Activated CD4-positive, alpha-beta T cell treated with anti-CD3 and anti-CD28 coated beads for 36 hours (primary cell): Measurements from ENCODE around the gene MINDY4. TPM values are rescaled to one million over a fixed set of nuclear protein-coding genes. Genes with fewer than 3 reads are reported as not detected.

Source experiments
- ATAC-seq: fragments of 200-7000 bp; cut with Tn5 transposase; one replicate; pipeline ENCODE4 v1.10.0; 2021; ENCODE audit warnings: mild to moderate bottlenecking, moderate library complexity
- CTCF ChIA-PET: fragments of 350-600 bp; sonication (Branson Sonifier 250); formaldehyde crosslinking; loops from one replicate; lab custom pipeline; 2021; ENCODE audit warnings: antibody characterized with exemption; lab: Charles Lee
- POLR2A ChIA-PET: fragments of 350-600 bp; sonication (Branson Sonifier 250); formaldehyde crosslinking; loops from one replicate; lab custom pipeline; 2021; ENCODE audit warnings: antibody characterized with exemption, inconsistent platforms; lab: Charles Lee
- DNase-seq: peaks from one replicate; pipeline ENCODE4 v3.0.0-alpha.2; 2020
- H3K27ac Mint-ChIP-seq: one replicate; pipeline ENCODE4 v1.8.0; 2021; ENCODE audit warnings: mixed read lengths
- H3K27me3 Mint-ChIP-seq: one replicate; pipeline ENCODE4 v1.8.0; 2021; ENCODE audit warnings: mixed read lengths
- H3K36me3 Mint-ChIP-seq: one replicate; pipeline ENCODE4 v1.8.0; 2021; ENCODE audit warnings: low read depth, mixed read lengths
- H3K4me1 Mint-ChIP-seq: one replicate; pipeline ENCODE4 v1.8.0; 2021; ENCODE audit warnings: mixed read lengths
- H3K4me3 Mint-ChIP-seq: one replicate; pipeline ENCODE4 v1.8.0; 2021; ENCODE audit warnings: mild to moderate bottlenecking, moderate library complexity, mixed read lengths
- H3K9me3 Mint-ChIP-seq: one replicate; pipeline ENCODE4 v1.8.0; 2021; ENCODE audit warnings: low read depth, mixed read lengths
- intact Hi-C, 2 experiments: fragments of 100-400 bp; cut with DNase I in 1 of 2; cut with micrococcal nuclease in 1 of 2; formaldehyde crosslinking; loops; one replicate each; pipeline versions ENCODE4 v1.14.2 to v1.15.1; 2022 to 2024; cut with DNase I, micrococcal nuclease
- total RNA-seq, 2 experiments: library from RNA; stranded (reverse); gene quantifications; one replicate each; pipeline ENCODE4 v1.2.3, GENCODE V29; 2021

The MINDY4 gene
- total RNA-seq, 2 experiments from 2014 or later = 1.4 to 1.7 TPM

DNA sequence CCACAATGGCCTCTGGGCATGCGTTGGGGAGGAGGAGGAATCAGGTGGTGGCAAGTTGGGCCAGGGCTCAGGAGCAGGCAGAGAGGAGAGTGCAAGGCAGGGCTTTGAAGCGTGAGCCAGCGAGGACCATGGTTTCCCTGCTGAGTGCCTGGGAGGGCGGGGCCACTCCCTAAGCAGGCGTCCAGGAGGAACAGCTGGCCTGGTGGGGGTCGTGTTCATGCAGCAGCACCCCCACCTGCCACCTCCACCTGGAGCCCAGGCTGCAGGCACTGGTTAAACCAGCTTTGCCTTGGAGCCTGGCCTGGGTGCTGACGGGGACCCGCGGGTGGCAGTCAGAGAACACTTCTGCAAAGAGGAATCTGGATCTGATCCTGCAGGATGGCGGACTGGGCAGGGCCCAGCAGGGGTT lies 116.3 kb downstream of the MINDY4 start:
- Mint-ChIP-seq H3K9me3 (peaks cover 9% of the 10 kb centered on the region), H3K27ac (no peak overlapping the region), H3K27me3 (no peaks in the 10 kb centered on the region), H3K4me1 (no peaks in the 10 kb centered on the region), H3K4me3 (no peak overlapping the region), H3K36me3 (no peaks in the 10 kb centered on the region)
- CTCF ChIA-PET = no interaction called here
- DNase-seq (no peak), ATAC-seq (no peak)
- intact Hi-C loops = no loop called here
- POLR2A ChIA-PET = no interaction called here

DNA sequence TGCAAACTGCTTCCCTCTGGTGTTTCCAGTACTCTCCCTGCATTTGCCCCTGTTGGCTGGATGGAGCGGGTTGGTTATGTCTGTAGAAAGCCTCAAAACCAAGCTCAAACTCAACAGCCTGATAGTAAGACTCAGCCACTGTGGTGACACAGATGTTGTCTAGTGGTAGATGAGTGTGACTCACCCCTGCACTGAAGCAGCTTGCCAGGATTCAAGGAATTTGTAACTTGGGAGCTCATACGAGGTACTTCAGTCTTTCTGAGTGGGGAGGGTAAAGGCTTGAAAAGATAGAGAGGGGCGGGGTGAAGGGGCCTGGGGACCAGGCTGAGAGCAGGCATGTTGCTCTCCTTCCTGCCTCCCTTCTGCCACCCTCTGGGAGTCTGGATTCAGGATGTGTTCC lies 117.5 kb downstream of the MINDY4 start:
- no peak overlapping the region for H3K27ac Mint-ChIP-seq
- intact Hi-C loops = no loop called here
- ChIA-PET POLR2A (no interaction called here), CTCF (no interaction called here)
- no peaks in the 10 kb centered on the region for H3K27me3 Mint-ChIP-seq
- peaks cover 9% of the 10 kb centered on the region for H3K9me3 Mint-ChIP-seq
- no peak overlapping the region for H3K4me3 Mint-ChIP-seq
- H3K36me3 Mint-ChIP-seq = no peaks in the 10 kb centered on the region
- ATAC-seq = no peak
- no peak for DNase-seq
- H3K4me1 Mint-ChIP-seq = no peaks in the 10 kb centered on the region

GRCh38 chr7:30890226-30890625 lies 119.0 kb downstream of the MINDY4 start:
- H3K27me3 Mint-ChIP-seq = no peaks in the 10 kb centered on the region
- no peak for ATAC-seq
- H3K4me3 Mint-ChIP-seq = no peak overlapping the region
- intact Hi-C loops = no loop called here
- H3K36me3 Mint-ChIP-seq = no peaks in the 10 kb centered on the region
- peaks cover 9% of the 10 kb centered on the region for H3K9me3 Mint-ChIP-seq
- POLR2A ChIA-PET = no interaction called here
- H3K27ac Mint-ChIP-seq = no peak overlapping the region
- CTCF ChIA-PET = no interaction called here
- no peaks in the 10 kb centered on the region for H3K4me1 Mint-ChIP-seq
- DNase-seq = no peak

DNA sequence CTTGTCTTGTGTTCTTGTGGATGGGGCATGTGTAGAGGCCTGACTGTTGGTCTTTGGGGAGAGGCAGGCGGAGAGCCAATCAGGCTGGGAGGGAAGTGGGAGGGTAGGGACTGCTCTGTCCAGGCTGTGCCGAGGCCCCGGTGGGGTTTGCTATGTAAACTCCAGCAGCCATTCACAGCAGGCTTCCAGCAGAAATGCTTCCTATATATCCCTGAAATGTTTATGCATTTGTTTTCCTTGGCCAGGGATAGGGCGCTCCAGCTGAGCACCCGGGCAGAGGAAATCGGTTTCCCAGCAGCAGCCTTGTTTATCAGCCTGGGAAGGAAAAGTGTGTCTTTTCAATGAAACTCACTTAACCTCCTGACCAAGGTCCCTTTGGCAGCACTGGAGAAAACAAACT lies 122.1 kb downstream of the MINDY4 start:
- no peaks in the 10 kb centered on the region for H3K27me3 Mint-ChIP-seq
- ChIA-PET POLR2A (interaction anchor here (0.6 kb wide), 1 partner anchor 1540 kb away, joined by 4 read pairs; no protein-coding TSS in a partner anchor), CTCF (no interaction called here)
- no peaks in the 10 kb centered on the region for H3K4me1 Mint-ChIP-seq
- H3K27ac Mint-ChIP-seq = no peak overlapping the region
- no peaks in the 10 kb centered on the region for H3K36me3 Mint-ChIP-seq
- no peak for DNase-seq
- no peak overlapping the region for H3K4me3 Mint-ChIP-seq
- no peak for ATAC-seq
- intact Hi-C loops = no loop called here
- peaks cover 9% of the 10 kb centered on the region for H3K9me3 Mint-ChIP-seq

GRCh38 chr7:30894009-30894408 lies 122.8 kb downstream of the MINDY4 start:
- no peaks in the 10 kb centered on the region for H3K27me3 Mint-ChIP-seq
- H3K4me3 Mint-ChIP-seq = no peak overlapping the region
- ChIA-PET CTCF (interaction anchor here (0.5 kb wide), 1 partner anchor 82 kb away, joined by 3 read pairs; no protein-coding TSS in a partner anchor), POLR2A (no interaction called here)
- no peaks in the 10 kb centered on the region for H3K4me1 Mint-ChIP-seq
- H3K36me3 Mint-ChIP-seq = no peaks in the 10 kb centered on the region
- intact Hi-C loops = no loop called here
- H3K9me3 Mint-ChIP-seq = peaks cover 9% of the 10 kb centered on the region
- DNase-seq = no peak
- no peak for ATAC-seq
- H3K27ac Mint-ChIP-seq = no peak overlapping the region

GRCh38 chr7:30894866-30895605 lies 123.8 kb downstream of the MINDY4 start:
- Mint-ChIP-seq H3K27ac (no peak overlapping the region), H3K36me3 (no peaks in the 10 kb centered on the region), H3K9me3 (peaks cover 9% of the 10 kb centered on the region), H3K4me1 (no peaks in the 10 kb centered on the region), H3K4me3 (no peak overlapping the region), H3K27me3 (no peaks in the 10 kb centered on the region)
- intact Hi-C loops = no loop called here
- no peak for DNase-seq
- ATAC-seq = no peak
- POLR2A ChIA-PET = no interaction called here
- CTCF ChIA-PET = no interaction called here

DNA sequence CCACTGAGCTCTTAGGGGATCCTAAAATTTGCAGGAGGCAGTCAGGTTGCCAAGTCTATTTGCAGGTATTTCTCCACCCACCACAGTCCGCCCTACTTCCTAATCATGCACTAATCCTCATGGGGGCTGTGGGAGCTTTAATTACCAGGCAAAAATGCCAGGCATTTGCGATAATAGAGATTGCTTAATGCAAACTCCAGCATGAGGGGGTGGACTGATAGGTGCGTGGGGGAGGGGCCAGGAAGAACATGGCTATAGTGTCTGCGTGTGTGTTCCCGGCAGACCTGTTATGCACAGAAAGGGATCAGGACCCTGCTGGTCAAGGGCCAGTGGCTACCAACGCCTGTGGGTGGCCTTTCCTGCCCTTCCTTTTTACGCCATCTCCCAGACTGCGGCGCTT lies 124.8 kb downstream of the MINDY4 start:
- ATAC-seq (no peak), DNase-seq (no peak)
- no peaks in the 10 kb centered on the region for H3K4me1 Mint-ChIP-seq
- H3K27ac Mint-ChIP-seq = no peak overlapping the region
- no peaks in the 10 kb centered on the region for H3K36me3 Mint-ChIP-seq
- H3K27me3 Mint-ChIP-seq = no peaks in the 10 kb centered on the region
- POLR2A ChIA-PET = no interaction called here
- peaks cover 4% of the 10 kb centered on the region for H3K9me3 Mint-ChIP-seq
- intact Hi-C loops = no loop called here
- H3K4me3 Mint-ChIP-seq = no peak overlapping the region
- CTCF ChIA-PET = no interaction called here

- intact Hi-C loops = no loop called here
- H3K4me3 Mint-ChIP-seq = no peak overlapping the region
- DNase-seq (no peak), ATAC-seq (no peak)
- ChIA-PET POLR2A (no interaction called here), CTCF (no interaction called here)
- H3K27ac Mint-ChIP-seq = no peak overlapping the region
- no peaks in the 10 kb centered on the region for H3K27me3 Mint-ChIP-seq
- no peaks in the 10 kb centered on the region for H3K36me3 Mint-ChIP-seq
- no peaks in the 10 kb centered on the region for H3K9me3 Mint-ChIP-seq
- no peaks in the 10 kb centered on the region for H3K4me1 Mint-ChIP-seq
Measured at GRCh38 chr7:30896783-30897637, 125.8 kb downstream of the MINDY4 start.

DNA sequence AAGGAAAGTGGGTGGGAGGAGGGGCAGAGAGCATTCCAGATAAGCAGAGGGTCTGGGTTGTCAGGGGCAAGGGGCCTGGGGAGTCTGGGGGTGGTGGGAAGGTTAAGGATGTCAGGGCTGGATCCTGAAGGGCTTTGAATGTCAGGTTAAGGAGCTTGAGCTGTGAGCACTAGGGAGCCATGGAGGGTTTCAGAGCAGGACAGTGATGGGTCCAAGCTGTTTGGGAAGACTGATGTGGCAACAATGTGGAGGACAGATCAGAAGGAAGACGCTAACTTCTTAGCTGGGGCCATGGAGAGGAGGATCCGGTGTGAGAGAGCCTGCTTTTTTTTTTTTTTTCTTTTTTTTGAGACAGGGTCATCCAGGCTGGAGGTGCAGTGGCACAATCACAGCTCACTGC lies 126.6 kb downstream of the MINDY4 start:
- Mint-ChIP-seq H3K4me3 (no peak overlapping the region), H3K4me1 (no peaks in the 10 kb centered on the region), H3K36me3 (no peaks in the 10 kb centered on the region), H3K9me3 (no peaks in the 10 kb centered on the region), H3K27me3 (no peaks in the 10 kb centered on the region), H3K27ac (no peak overlapping the region)
- ChIA-PET POLR2A (interaction anchor here (0.6 kb wide), 1 partner anchor 13 kb away, joined by 5 read pairs; no protein-coding TSS in a partner anchor), CTCF (no interaction called here)
- intact Hi-C loops = no loop called here
- DNase-seq = no peak
- no peak for ATAC-seq

DNA sequence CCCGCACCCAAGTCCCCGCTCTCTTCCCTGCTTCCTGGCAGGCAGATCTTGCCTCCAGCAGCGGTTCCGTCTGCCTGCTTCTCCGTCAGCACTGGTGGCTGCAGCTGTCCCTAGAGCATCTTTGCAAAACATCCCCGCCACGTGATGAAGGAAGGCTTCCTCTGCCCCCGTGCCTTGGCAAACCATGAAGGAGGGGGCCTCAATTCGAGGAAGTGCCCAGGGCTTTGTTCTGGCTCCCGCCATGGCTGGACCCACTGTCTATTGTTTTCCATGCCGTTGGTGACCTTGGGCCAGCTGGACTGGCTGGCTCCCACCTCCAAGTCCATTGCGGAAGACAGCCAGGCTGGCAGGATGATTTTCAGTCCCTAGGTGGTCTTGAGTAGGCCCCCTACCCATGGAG lies 127.2 kb downstream of the MINDY4 start:
- Mint-ChIP-seq H3K4me1 (no peaks in the 10 kb centered on the region), H3K36me3 (no peaks in the 10 kb centered on the region), H3K4me3 (no peak overlapping the region), H3K9me3 (no peaks in the 10 kb centered on the region), H3K27me3 (no peaks in the 10 kb centered on the region), H3K27ac (no peak overlapping the region)
- no peak for DNase-seq
- ChIA-PET POLR2A (interaction anchor here (0.6 kb wide), 1 partner anchor 13 kb away, joined by 5 read pairs; no protein-coding TSS in a partner anchor), CTCF (no interaction called here)
- ATAC-seq = no peak
- intact Hi-C loops = no loop called here

DNA sequence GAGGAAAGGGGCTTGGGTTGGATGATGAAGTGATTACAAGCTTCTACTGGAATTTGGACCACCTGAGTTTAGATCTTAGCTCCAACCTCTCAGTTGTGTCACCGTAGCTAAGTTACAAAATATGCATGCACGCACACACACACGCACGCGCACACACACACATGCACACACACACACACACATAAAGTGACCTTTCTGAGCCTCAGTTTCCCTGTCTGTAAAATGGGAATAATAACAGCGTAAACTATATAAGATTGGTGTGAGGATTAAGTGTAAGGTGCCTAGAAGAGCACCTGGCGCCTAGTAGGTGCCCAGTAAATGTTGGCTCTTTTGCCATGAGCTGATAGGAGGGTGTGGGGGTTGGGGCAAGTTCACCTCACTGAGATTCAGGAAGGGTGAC lies 127.8 kb downstream of the MINDY4 start:
- no peaks in the 10 kb centered on the region for H3K36me3 Mint-ChIP-seq
- H3K27me3 Mint-ChIP-seq = no peaks in the 10 kb centered on the region
- H3K9me3 Mint-ChIP-seq = no peaks in the 10 kb centered on the region
- H3K27ac Mint-ChIP-seq = no peak overlapping the region
- ChIA-PET POLR2A (no interaction called here), CTCF (no interaction called here)
- no peak for ATAC-seq
- H3K4me1 Mint-ChIP-seq = no peaks in the 10 kb centered on the region
- DNase-seq = no peak
- H3K4me3 Mint-ChIP-seq = no peak overlapping the region
- intact Hi-C loops = no loop called here

DNA sequence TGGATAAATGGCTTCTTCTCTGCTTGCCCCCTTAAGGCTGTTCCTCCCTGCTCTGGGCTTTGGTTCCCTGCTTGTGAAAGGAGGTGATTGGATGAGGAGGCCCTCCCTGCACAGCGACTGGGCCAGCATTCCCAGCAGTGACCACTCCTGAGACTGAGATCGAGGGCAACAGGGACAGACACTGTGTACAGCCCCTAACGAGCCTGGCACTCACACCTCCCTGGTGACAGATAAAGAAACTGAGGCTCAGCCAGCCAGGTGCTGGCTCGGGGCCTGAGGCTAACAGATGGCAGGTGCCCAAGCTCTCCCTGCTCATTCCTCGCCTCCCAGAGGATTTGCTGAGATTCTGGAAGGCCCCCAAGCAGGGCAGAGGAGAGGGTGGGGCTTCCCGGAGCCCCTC lies 128.4 kb downstream of the MINDY4 start:
- ATAC-seq = no peak
- ChIA-PET POLR2A (no interaction called here), CTCF (no interaction called here)
- Mint-ChIP-seq H3K9me3 (no peaks in the 10 kb centered on the region), H3K27me3 (no peaks in the 10 kb centered on the region), H3K4me1 (no peaks in the 10 kb centered on the region), H3K36me3 (no peaks in the 10 kb centered on the region), H3K27ac (no peak overlapping the region), H3K4me3 (no peak overlapping the region)
- intact Hi-C loops = no loop called here
- DNase-seq = no peak
